ENCODE measurements around the gene NAV2. TPM values are rescaled to one million over a fixed set of nuclear protein-coding genes. Genes with fewer than 3 reads are reported as not detected.

The NAV2 gene
- total and polyA plus RNA-seq, 2 donors from 2014 or later, result 5.9 to 37.7 TPM

DNA sequence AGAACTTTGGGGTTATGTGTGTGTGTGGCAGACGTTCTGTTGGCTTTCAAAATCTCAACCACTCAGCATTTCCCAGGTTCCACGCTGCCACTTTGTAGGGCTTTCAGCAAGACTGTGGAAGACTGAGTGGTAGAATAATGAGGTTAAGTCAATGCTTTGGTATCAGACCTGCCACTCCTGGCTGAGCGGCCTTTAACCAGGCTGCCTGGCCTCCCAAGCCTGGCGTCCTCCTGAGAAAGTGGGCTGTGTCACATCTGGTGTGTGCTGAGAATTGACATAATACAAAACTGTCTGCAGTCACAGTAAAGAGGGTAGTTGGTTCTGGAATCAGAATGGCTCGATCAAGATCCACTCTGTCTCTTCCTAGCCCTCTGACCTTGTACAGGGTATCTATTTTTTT, 321.2 kb downstream of the NAV2 start:
- no peak for FAIRE-seq
- intact Hi-C loops (cut with DNase I), result no loop called here

DNA sequence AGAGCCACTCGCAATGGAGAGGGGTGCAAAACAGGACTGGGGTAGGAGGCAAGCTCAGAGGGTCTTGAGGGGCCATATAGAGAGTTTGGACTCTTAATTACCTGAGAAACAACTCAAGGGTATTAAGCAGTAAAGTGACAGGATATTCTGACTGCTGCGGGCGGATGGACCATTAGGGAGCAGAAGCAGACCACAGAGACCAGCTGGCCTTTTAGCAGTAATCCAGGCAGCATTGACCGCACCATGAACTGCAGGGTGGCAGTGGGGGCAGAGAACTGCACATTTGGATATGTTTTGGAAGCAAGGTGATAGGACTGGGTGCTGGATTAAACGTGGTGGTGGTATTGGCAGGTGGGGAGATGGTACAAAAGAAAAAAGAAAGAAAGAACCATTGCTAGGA, 322.3 kb downstream of the NAV2 start:
- intact Hi-C loops (cut with DNase I), result no loop called here
- H3K9me3 ChIP-seq (ENCODE audit: control insufficient read depth in 2 of 3, insufficient read depth in 1 of 3, low read length in 3 of 3), result no peaks in the 10 kb centered on the region
- peaks cover 9 to 24% (median 14%) of the 10 kb centered on the region in 3 donors for H3K4me1 ChIP-seq (ENCODE audit: control insufficient read depth in 2 of 3, insufficient read depth in 2 of 3, low read depth in 1 of 3, low read length in 3 of 3)
- DNase-seq, result no peak
- H3K27ac ChIP-seq (ENCODE audit: low read depth in 2 of 2, low read length in 2 of 2), result peak overlapping the region in 1 of 2 donors; percentile 7
- H3K4me3 ChIP-seq (ENCODE audit: low read length in 3 of 3), result no peak overlapping the region
- no peak for FAIRE-seq
- H3K27me3 ChIP-seq (ENCODE audit: control insufficient read depth, insufficient read depth, low read length), result no peaks in the 10 kb centered on the region
- TF ChIP-seq, protein P1, sequence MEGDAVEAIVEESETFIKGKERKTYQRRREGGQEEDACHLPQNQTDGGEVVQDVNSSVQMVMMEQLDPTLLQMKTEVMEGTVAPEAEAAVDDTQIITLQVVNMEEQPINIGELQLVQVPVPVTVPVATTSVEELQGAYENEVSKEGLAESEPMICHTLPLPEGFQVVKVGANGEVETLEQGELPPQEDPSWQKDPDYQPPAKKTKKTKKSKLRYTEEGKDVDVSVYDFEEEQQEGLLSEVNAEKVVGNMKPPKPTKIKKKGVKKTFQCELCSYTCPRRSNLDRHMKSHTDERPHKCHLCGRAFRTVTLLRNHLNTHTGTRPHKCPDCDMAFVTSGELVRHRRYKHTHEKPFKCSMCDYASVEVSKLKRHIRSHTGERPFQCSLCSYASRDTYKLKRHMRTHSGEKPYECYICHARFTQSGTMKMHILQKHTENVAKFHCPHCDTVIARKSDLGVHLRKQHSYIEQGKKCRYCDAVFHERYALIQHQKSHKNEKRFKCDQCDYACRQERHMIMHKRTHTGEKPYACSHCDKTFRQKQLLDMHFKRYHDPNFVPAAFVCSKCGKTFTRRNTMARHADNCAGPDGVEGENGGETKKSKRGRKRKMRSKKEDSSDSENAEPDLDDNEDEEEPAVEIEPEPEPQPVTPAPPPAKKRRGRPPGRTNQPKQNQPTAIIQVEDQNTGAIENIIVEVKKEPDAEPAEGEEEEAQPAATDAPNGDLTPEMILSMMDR (IDR thresholded peaks at IDR 0.05; ENCODE audit: borderline replicate concordance, extremely low read depth, insufficient read depth), result no peak
- H3K9ac ChIP-seq (ENCODE audit: low read length in 3 of 3), result peak overlapping the region in 1 of 3 donors; percentile 28
- H3K36me3 ChIP-seq (ENCODE audit: control insufficient read depth in 2 of 3, insufficient read depth in 3 of 3, low read length in 3 of 3), result peaks cover 0 to 2% (median 0%) of the 10 kb centered on the region in 3 donors

More for the DNA sequence above, 321.2 kb downstream of the NAV2 start:
- no peaks in the 10 kb centered on the region for H3K9me3 ChIP-seq (ENCODE audit: control insufficient read depth in 2 of 3, insufficient read depth in 1 of 3, low read length in 3 of 3)
- TF ChIP-seq, protein P1 (IDR thresholded peaks at IDR 0.05; ENCODE audit: borderline replicate concordance, extremely low read depth, insufficient read depth), result no peak
- H3K4me1 ChIP-seq (ENCODE audit: control insufficient read depth in 2 of 3, insufficient read depth in 2 of 3, low read depth in 1 of 3, low read length in 3 of 3), result peaks cover 9 to 22% (median 11%) of the 10 kb centered on the region in 3 donors
- H3K27me3 ChIP-seq (ENCODE audit: control insufficient read depth, insufficient read depth, low read length), result no peaks in the 10 kb centered on the region
- no peak for DNase-seq
- no peak overlapping the region for H3K4me3 ChIP-seq (ENCODE audit: low read length in 3 of 3)
- H3K27ac ChIP-seq (ENCODE audit: low read depth in 2 of 2, low read length in 2 of 2), result no peak overlapping the region
- H3K9ac ChIP-seq (ENCODE audit: low read length in 3 of 3), result no peak overlapping the region
- no peaks in the 10 kb centered on the region for H3K36me3 ChIP-seq (ENCODE audit: control insufficient read depth in 2 of 3, insufficient read depth in 3 of 3, low read length in 3 of 3)

DNA sequence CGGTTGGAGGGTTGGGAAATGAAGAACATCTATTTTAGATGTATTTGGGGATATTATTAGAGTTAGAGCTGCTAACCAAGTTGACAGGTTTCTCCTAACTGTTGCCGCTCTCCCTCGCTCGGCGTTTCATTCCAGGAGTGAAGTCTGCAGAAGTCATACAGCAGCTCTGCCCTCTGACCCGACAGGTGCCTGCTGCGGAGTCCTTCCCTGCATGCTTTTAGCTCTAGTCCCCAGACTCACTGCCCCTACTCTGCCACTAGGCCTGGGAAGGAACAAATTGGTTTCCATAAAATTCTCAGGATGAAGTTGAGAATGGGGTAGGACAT, 322.7 kb downstream of the NAV2 start:
- no peak overlapping the region for H3K27ac ChIP-seq (ENCODE audit: low read depth in 2 of 2, low read length in 2 of 2)
- H3K4me3 ChIP-seq (ENCODE audit: low read length in 3 of 3), result no peak overlapping the region
- DNase-seq (no peak), FAIRE-seq (no peak)
- no peaks in the 10 kb centered on the region for H3K27me3 ChIP-seq (ENCODE audit: control insufficient read depth, insufficient read depth, low read length)
- TF ChIP-seq, protein P1 (IDR thresholded peaks at IDR 0.05; ENCODE audit: borderline replicate concordance, extremely low read depth, insufficient read depth), result no peak
- H3K9me3 ChIP-seq (ENCODE audit: control insufficient read depth in 2 of 3, insufficient read depth in 1 of 3, low read length in 3 of 3), result no peaks in the 10 kb centered on the region
- peaks cover 0 to 2% (median 0%) of the 10 kb centered on the region in 3 donors for H3K36me3 ChIP-seq (ENCODE audit: control insufficient read depth in 2 of 3, insufficient read depth in 3 of 3, low read length in 3 of 3)
- peak overlapping the region in 1 of 3 donors; percentile 28 for H3K9ac ChIP-seq (ENCODE audit: low read length in 3 of 3)
- intact Hi-C loops (cut with DNase I), result no loop called here
- H3K4me1 ChIP-seq (ENCODE audit: control insufficient read depth in 2 of 3, insufficient read depth in 2 of 3, low read depth in 1 of 3, low read length in 3 of 3), result peaks cover 9 to 24% (median 14%) of the 10 kb centered on the region in 3 donors

Data from kidney (tissue), 14 donors.